Left lung (tissue), 10 donors: Measurements from ENCODE around the gene OTX2. TPM values are rescaled to one million over a fixed set of nuclear protein-coding genes. Genes with fewer than 3 reads are reported as not detected.
A peak's percentile ranks its signal among the peaks of the same experiment; 100 is the strongest.

ENCODE experiments used
- ATAC-seq: fragments of 200-7000 bp; cut with Tn5 transposase; one replicate; pipeline ENCODE4 v1.9.1; 2020; ENCODE audit warnings: moderate library complexity
- DNase-seq, 4 donors: peaks; one replicate each; pipeline ENCODE4 v3.0.0-alpha.2; 2013 to 2020
- H3K27ac ChIP-seq, 2 donors: fragments of 200-600 bp; sonication (generic) in 1 of 2; one replicate each; pipeline versions ENCODE4 v1.5.0 to v1.8.0; 2020 to 2021
- H3K27me3 ChIP-seq, 2 donors: fragments of 200-600 bp; sonication (generic) in 1 of 2; one replicate each; pipeline versions ENCODE4 v1.5.0 to v1.8.0; 2020 to 2021
- H3K36me3 ChIP-seq, 2 donors: fragments of 200-600 bp; sonication (generic) in 1 of 2; one replicate each; pipeline versions ENCODE4 v1.5.0 to v1.8.0; 2020 to 2021
- H3K4me1 ChIP-seq, 2 donors: fragments of 200-600 bp; one replicate each; pipeline ENCODE4 v1.8.0; 2021
- H3K4me3 ChIP-seq, 2 donors: fragments of 200-600 bp; sonication (generic) in 1 of 2; one replicate each; pipeline versions ENCODE4 v1.5.0 to v1.8.0; 2020 to 2021; ENCODE audit warnings: mild to moderate bottlenecking in 1 of 2
- H3K9me3 ChIP-seq, 2 donors: fragments of 200-600 bp; sonication (generic) in 1 of 2; one replicate each; pipeline versions ENCODE4 v1.5.0 to v1.8.0; 2020 to 2021
- intact Hi-C, 2 donors: fragments of 100-400 bp; cut with DNase I; formaldehyde crosslinking; loops; one replicate each; pipeline versions ENCODE4 v1.11.2 to v1.14.2; 2022
- polyA plus RNA-seq, 6 donors: library from polyadenylated mRNA; unstranded; fragments of 120-200 nt; gene quantifications; one replicate each; pipeline ENCODE4 v1.2.1, GENCODE V29; 2013; ENCODE audit not compliant: insufficient read length in 6 of 6
- total RNA-seq, 2 donors: library from RNA; stranded (reverse); fragmentation: NEBNext Ultra II Directional; extraction: Animal tissue kit (Norgen Biotek cat#: 25700); gene quantifications; one replicate each; pipeline ENCODE4 v1.2.1, GENCODE V29; 2021
- TF ChIP-seq, protein P1 (sequence below), 2 donors: fragments of 200-600 bp; sonication (generic) in 1 of 2; IDR thresholded peaks; one replicate each; pipeline versions ENCODE4 v1.5.0 to v1.8.0; 2021; ENCODE audit warnings: antibody characterized with exemption in 2 of 2
- donor health status: DM: no; HTN: yes; CAD: no.
- donor health status: DM: no; HTN: no; CAD: no.

OTX2 gene
- total and polyA plus RNA-seq, 8 donors: not detected

GRCh38 chr14:56798447-56799342 lies 11.6 kb downstream of the OTX2 start:
- Histone ChIP-seq H3K36me3 (no peaks in the 10 kb centered on the region), H3K4me3 (no peak overlapping the region), H3K9me3 (no peaks in the 10 kb centered on the region), H3K27me3 (peaks cover 98 to 100% of the 10 kb centered on the region in 2 donors), H3K4me1 (peaks cover 0 to 7% of the 10 kb centered on the region in 2 donors), H3K27ac (no peak overlapping the region)
- DNase-seq (no peak), ATAC-seq (no peak)
- intact Hi-C loops: no loop called here
- TF ChIP-seq, protein P1, sequence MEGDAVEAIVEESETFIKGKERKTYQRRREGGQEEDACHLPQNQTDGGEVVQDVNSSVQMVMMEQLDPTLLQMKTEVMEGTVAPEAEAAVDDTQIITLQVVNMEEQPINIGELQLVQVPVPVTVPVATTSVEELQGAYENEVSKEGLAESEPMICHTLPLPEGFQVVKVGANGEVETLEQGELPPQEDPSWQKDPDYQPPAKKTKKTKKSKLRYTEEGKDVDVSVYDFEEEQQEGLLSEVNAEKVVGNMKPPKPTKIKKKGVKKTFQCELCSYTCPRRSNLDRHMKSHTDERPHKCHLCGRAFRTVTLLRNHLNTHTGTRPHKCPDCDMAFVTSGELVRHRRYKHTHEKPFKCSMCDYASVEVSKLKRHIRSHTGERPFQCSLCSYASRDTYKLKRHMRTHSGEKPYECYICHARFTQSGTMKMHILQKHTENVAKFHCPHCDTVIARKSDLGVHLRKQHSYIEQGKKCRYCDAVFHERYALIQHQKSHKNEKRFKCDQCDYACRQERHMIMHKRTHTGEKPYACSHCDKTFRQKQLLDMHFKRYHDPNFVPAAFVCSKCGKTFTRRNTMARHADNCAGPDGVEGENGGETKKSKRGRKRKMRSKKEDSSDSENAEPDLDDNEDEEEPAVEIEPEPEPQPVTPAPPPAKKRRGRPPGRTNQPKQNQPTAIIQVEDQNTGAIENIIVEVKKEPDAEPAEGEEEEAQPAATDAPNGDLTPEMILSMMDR (IDR thresholded peaks at IDR 0.05): no peak

DNA sequence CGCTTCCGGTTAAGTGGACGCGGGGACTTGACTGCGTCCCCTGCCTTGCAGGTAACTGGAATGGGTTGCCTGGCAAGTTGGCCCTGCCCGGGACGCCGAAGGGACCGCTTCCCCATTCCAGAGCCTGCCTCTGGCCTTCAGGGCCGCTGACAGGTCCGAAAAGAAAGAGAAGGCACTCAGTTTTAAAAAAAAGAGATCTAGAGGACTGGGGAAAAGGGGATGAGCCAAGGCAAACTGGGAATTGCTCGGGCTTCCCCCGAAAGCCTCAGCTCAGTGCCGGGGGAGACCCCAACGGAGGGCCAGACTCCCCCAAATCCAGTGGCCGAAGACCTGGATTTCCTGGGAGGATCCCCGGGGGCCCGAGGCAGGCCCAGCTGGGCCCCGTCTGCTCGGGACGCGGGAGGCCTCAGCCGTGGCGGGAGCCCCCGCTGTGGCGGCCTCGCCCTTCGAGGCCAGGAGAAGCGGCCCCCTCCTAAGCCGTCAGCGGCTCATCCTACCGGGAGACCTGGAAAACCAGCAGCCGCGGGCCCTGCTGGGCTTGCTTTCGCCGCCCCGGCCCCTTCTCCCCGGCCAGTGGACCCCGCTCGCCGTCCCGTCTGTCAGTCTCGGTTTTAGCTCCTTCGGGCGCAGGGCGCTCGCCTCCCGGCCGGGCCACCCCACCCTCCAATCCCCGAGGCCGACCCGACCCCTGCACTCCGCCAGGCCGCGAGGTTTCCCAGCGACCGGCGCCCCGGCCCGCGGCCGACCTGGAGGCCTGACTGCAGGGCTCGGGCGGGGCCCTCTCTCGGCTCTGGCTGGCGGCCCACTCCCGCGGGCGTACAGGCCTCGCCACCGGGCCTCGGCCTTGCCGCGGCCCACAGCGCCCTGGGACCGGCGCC lies 12.5 kb downstream of the OTX2 start:
- Histone ChIP-seq H3K9me3 (no peaks in the 10 kb centered on the region), H3K36me3 (no peaks in the 10 kb centered on the region), H3K4me1 (peaks cover 0 to 7% of the 10 kb centered on the region in 2 donors), H3K27me3 (peaks cover 96 to 100% of the 10 kb centered on the region in 2 donors), H3K27ac (no peak overlapping the region), H3K4me3 (no peak overlapping the region)
- intact Hi-C loops: no loop called here
- TF ChIP-seq, protein P1 (IDR thresholded peaks at IDR 0.05): no peak
- peak in 1 of 4 donors; percentile 77 for DNase-seq
- peak; percentile 39 for ATAC-seq

GRCh38 chr14:56797003-56797568 lies 13.2 kb downstream of the OTX2 start:
- H3K27ac ChIP-seq: no peak overlapping the region
- H3K27me3 ChIP-seq: peaks cover 91 to 100% of the 10 kb centered on the region in 2 donors
- TF ChIP-seq, protein P1 (IDR thresholded peaks at IDR 0.05): no peak
- intact Hi-C loops: no loop called here
- H3K9me3 ChIP-seq: no peaks in the 10 kb centered on the region
- H3K36me3 ChIP-seq: no peaks in the 10 kb centered on the region
- peaks cover 0 to 7% of the 10 kb centered on the region in 2 donors for H3K4me1 ChIP-seq
- no peak for DNase-seq
- H3K4me3 ChIP-seq: no peak overlapping the region
- ATAC-seq: no peak

DNA sequence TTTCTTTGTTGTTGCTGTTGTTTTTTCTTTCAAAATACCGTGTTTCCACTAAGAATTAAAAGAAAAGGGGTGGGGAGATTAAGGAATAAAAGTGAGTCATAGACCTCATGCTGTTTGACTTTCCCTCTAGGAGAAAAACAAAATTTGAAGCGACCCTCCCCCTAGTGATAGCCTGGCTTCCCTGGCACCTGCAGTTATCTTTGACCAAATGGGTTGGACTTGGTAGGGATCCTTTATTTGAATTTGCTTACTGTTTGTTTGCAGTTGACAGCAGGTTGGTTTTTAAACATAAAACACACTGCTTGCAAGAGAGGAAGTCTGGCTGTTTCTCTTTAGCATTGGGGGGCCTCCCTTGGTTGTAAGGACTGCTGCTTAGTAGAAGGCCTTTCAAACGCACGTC lies 14.0 kb downstream of the OTX2 start:
- no peak overlapping the region for H3K4me3 ChIP-seq
- TF ChIP-seq, protein P1 (IDR thresholded peaks at IDR 0.05): no peak
- DNase-seq (no peak), ATAC-seq (no peak)
- no peaks in the 10 kb centered on the region for H3K9me3 ChIP-seq
- peaks cover 84 to 100% of the 10 kb centered on the region in 2 donors for H3K27me3 ChIP-seq
- peaks cover 0 to 7% of the 10 kb centered on the region in 2 donors for H3K4me1 ChIP-seq
- H3K27ac ChIP-seq: no peak overlapping the region
- H3K36me3 ChIP-seq: no peaks in the 10 kb centered on the region
- intact Hi-C loops: no loop called here
